ENCODE data around the gene GRB7.
"Not testable (repeated sequence)": the region's sequence is repeated elsewhere in the genome, so short reads cannot be mapped to it uniquely, and the experiment has no call there.

The GRB7 gene

DNA sequence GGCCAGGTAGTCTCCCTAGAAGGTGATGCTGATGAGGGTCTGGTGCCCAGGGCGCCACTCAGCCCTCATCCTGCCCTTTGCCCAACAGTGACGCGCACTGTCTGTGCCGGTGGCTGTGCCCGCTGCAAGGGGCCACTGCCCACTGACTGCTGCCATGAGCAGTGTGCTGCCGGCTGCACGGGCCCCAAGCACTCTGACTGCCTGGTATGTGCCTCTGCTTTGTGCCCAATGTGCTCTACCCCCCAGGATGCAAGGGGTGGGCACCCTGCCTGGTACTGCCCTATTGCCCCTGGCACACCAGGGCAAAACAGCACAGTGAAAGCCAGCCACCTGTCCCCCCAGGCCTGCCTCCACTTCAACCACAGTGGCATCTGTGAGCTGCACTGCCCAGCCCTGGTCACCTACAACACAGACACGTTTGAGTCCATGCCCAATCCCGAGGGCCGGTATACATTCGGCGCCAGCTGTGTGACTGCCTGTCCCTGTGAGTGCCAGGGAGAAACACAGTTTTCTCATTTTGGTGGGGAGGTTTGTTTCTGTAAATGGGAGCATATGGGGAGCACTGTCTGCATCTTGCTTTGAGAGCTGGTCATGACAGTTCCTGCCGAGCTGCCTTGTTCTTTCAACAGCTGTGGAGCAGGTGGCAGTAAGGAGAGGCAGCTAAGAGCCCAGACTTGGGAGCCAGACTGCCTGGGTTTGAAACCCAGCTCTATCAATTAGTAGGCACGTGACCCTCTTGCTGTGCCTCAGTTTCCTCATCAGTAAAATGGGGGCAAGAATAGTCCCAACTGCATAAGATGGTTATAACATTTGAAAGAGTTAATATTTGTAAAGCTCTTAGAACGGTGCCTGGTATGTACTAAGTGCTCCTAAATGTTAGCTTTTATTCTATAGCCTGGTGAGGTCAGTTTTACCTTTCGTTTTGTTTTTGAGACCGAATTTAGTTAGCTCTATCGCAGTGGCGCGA lies 27.5 kb upstream of the GRB7 start:
- DNase-seq = no peak

DNA sequence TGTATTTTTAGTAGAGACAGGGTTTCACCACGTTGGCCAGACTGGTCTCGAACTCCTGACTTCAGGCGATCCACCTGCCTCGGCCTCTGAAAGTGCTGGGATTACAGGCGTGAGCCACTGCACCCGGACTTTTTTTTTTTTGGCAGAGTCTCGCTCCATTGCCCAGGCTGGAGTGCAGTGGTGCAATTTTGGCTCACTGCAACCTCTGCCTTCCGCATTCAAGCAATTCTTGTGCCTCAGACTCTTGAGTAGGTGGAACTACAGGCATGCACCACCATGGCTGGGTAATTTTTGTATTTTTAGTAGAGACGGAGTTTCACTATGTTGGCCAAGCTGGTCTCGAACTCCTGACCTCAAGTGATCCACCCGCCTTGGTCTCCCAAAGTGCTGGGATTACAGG lies 26.7 kb upstream of the GRB7 start:
- not testable (repeated sequence) for DNase-seq

DNA sequence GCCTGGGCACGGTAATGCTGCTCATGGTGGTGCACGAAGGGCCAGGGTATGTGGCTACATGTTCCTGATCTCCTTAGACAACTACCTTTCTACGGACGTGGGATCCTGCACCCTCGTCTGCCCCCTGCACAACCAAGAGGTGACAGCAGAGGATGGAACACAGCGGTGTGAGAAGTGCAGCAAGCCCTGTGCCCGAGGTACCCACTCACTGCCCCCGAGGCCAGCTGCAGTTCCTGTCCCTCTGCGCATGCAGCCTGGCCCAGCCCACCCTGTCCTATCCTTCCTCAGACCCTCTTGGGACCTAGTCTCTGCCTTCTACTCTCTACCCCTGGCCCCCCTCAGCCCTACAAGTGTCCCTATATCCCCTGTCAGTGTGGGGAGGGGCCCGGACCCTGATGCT lies 25.9 kb upstream of the GRB7 start:
- DNase-seq = no peak

GRCh38 chr17:39714234-39714633 lies 23.5 kb upstream of the GRB7 start:
- no peak for DNase-seq

DNA sequence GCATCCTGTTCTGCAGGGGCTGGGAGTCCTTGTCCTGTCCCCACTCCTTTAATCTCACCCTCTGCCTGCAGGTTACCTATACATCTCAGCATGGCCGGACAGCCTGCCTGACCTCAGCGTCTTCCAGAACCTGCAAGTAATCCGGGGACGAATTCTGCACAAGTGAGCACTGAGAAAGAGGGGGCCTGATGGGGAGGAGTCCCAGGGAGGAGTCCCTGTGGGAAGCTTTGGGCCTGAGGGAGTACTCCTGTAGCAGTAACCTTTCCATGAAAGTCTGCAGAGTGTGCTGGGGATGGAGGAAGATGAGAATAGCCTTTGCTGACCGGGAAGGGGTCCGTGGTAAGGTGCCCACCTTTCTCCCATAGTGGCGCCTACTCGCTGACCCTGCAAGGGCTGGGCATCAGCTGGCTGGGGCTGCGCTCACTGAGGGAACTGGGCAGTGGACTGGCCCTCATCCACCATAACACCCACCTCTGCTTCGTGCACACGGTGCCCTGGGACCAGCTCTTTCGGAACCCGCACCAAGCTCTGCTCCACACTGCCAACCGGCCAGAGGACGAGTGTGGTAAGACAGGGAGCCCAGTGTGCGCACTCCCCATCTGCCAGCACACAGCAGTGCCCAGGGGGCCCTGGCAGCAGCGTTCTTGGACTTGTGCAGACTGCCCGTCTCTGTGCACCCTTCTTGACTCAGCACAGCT lies 22.2 kb upstream of the GRB7 start:
- DNase-seq = no peak

DNA sequence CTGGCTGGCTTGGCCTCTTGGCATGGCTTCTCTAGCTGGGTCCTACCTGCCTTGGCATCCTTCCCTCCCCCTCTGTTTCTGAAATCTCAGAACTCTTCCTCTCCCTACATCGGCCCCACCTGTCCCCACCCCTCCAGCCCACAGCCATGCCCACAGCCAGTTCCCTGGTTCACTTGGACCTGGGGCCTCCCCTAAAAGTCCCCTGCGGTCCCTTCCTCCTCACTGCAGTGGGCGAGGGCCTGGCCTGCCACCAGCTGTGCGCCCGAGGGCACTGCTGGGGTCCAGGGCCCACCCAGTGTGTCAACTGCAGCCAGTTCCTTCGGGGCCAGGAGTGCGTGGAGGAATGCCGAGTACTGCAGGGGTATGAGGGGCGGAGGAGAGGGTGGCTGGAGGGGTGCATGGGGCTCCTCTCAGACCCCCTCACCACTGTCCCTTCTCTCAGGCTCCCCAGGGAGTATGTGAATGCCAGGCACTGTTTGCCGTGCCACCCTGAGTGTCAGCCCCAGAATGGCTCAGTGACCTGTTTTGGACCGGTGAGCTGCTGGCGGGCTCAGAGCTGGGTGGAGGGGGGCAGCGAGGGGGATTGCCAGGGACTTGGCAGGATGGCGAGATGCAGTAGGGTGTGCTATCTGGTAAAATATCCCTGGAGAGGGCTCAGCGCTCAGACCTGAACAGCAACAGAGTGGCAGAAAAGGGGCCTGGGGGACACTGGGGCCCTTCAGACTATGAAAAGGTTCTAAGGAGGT lies 21.5 kb upstream of the GRB7 start:
- DNase-seq = no peak

GRCh38 chr17:39716879-39717536 lies 20.7 kb upstream of the GRB7 start:
- peak; percentile 49 for DNase-seq

- no peak for DNase-seq
These were observed 20.1 kb upstream of the GRB7 start for GRCh38 chr17:39717660-39718059.

- DNase-seq = no peak
These were observed 18.0 kb upstream of the GRB7 start for GRCh38 chr17:39719563-39720355.

DNA sequence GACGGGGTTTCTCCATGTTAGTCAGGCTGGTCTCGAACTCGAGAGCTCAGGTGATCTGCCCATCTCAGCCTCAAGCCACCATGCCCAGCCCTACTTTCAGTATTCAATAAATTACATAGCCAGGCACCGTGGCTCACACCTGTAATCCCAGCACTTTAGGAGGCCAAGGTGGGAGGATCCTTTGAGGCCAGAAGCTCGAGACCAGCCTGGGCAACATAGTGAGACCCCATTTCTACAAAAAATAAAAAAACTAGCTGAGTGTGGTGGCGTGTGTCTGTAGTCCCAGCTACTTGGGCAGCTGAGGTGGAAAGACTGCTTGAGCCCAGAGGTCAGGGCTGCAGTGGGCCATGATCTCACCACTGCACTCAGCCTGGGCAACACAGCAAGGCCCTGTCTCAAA lies 15.6 kb upstream of the GRB7 start:
- no peak for DNase-seq

- DNase-seq = peak; percentile 28
These were observed 14.5 kb upstream of the GRB7 start for GRCh38 chr17:39722965-39723848.

DNA sequence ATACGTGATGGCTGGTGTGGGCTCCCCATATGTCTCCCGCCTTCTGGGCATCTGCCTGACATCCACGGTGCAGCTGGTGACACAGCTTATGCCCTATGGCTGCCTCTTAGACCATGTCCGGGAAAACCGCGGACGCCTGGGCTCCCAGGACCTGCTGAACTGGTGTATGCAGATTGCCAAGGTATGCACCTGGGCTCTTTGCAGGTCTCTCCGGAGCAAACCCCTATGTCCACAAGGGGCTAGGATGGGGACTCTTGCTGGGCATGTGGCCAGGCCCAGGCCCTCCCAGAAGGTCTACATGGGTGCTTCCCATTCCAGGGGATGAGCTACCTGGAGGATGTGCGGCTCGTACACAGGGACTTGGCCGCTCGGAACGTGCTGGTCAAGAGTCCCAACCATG lies 13.0 kb upstream of the GRB7 start:
- DNase-seq = no peak

DNA sequence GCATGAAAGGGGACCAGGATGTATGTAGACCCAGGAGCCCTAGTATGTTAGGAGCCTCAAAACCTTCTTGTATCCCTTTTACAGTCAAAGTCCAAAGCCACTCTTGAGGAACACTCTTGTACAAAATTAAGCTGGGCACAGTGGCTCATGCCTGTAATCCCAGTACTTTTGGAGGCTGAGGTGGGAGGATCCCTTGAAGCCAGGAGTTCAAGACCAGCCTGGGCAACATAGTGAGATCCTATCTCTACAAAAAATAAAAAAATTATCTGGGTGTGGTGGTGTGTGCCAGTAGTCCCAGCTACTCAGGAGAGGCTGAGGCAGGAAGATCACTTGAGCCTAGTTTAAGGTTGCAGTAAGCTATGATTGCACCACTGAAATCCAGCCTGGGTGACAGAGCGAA lies 11.8 kb upstream of the GRB7 start:
- DNase-seq = not testable (repeated sequence)

- DNase-seq = no peak
These were observed 11.1 kb upstream of the GRB7 start for GRCh38 chr17:39726617-39727016.

GRCh38 chr17:39727556-39727955 lies 10.2 kb upstream of the GRB7 start:
- no peak for DNase-seq

DNA sequence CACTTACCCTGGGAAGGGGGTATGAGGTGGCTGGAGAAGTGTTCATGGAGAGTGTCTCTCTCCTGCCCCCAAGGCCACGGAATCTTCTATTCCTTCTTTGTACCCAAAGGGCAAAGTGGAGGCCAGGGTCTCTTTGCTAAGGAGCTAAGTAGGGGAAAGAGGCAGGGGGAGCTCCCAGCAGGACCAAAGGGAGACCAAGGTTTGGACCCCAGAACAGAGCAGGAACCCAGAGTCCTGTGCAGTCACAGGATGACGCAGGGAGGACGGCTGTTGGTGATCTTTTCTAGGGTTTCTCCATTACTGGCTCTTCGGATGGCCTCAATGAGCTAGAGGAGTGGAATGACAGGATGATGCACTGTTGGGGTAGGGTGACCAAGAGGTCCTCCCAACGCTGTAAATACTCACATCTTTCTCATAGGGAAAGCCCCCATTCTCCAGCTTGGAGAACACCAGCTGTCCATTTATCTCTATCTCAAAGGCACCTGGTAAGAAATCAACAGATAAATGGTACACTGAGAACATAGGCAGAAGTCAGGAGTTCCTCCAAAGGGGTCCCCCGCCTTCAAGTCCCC lies 8.4 kb upstream of the GRB7 start:
- DNase-seq = no peak

DNA sequence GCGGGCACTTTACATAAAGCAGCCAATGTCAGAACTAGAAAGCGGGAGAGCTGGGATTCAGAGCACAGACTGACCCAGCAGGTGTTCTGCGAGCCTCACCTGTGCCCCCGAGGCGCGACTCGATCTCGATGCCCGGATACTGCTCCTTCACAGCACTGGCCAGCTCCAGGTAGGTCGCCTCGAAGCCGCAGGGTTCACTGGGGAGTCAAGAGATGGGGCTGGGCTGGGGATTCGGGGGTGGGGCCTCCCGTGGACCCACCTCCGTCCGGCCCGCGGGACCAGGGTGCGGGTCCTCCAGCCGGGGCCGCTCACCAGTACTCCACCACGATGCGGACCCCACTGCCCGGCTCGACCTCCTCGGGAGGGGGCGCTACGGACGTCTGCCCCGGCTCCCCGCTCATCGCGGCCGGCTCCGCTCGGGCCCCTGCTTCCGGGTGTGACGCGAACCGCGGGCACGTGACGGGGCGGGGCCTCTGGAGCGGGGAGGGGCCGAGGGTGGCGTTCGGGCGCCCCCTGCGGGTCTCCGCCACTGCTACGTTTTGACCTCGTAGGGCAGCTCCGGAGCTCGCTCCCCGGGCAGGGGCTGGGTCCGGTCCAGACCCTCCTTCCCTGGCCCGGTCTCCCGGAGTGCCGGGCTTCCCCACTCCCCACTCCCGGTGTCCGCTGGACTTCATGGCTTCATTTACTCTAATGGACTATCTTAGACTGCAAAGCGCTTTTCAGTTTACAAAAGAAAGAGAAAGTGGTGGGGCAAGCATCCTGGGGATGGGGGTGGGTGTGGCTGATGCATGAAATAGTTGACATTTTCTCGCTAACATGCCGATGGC lies 7.4 kb upstream of the GRB7 start, which contains the start of gene MIEN1:
Gene MIEN1, minus strand, starts transcription at position 438 of the 827 bp plus-strand sequence. Its CDS starts 37 bp downstream, at position 401.
- peak; percentile 53 for DNase-seq

GRCh38 chr17:39732586-39732985 lies 5.2 kb upstream of the GRB7 start:
- DNase-seq = no peak

GRCh38 chr17:39735882-39736281 lies 1.9 kb upstream of the GRB7 start:
- DNase-seq = no peak

Measured in NCI-H2029 (cell line).